ENCODE data around the gene BAIAP2L1.

BAIAP2L1 gene

GRCh38 chr7:98249106-98249505 is 151.8 kb downstream of the BAIAP2L1 start:
- TF ChIP-seq, protein P1, sequence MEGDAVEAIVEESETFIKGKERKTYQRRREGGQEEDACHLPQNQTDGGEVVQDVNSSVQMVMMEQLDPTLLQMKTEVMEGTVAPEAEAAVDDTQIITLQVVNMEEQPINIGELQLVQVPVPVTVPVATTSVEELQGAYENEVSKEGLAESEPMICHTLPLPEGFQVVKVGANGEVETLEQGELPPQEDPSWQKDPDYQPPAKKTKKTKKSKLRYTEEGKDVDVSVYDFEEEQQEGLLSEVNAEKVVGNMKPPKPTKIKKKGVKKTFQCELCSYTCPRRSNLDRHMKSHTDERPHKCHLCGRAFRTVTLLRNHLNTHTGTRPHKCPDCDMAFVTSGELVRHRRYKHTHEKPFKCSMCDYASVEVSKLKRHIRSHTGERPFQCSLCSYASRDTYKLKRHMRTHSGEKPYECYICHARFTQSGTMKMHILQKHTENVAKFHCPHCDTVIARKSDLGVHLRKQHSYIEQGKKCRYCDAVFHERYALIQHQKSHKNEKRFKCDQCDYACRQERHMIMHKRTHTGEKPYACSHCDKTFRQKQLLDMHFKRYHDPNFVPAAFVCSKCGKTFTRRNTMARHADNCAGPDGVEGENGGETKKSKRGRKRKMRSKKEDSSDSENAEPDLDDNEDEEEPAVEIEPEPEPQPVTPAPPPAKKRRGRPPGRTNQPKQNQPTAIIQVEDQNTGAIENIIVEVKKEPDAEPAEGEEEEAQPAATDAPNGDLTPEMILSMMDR (IDR thresholded peaks at IDR 0.05; ENCODE audit: low read depth, low read length), result no peak
- no peak overlapping the region for H3K4me3 ChIP-seq (ENCODE audit: low read depth, low read length)

DNA sequence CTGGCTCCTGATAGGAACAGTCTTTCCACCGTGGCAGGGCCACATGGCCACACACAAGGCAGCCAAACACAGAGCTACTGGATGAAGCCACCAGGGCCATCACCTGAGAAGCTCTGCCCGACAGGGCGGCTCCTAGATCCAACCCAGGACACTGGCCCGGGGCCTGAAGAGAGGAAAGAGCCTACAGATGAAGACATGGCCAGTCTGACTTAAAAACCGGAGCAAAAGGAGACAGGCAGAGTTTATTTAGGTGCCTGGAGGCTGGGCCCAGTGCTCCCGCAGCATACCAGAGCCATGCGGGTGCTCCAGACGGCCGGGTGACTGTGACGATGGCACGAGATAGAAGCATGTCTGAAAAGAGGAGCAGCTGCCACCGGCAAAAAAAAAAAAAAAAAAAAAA is 152.7 kb downstream of the BAIAP2L1 start:
- H3K4me3 ChIP-seq (ENCODE audit: low read depth, low read length), result no peak overlapping the region
- TF ChIP-seq, protein P1 (IDR thresholded peaks at IDR 0.05; ENCODE audit: low read depth, low read length), result no peak

GRCh38 chr7:98244871-98245270 is 156.0 kb downstream of the BAIAP2L1 start:
- TF ChIP-seq, protein P1 (IDR thresholded peaks at IDR 0.05; ENCODE audit: low read depth, low read length), result no peak
- no peak overlapping the region for H3K4me3 ChIP-seq (ENCODE audit: low read depth, low read length)

- no peak overlapping the region for H3K4me3 ChIP-seq (ENCODE audit: low read depth, low read length)
- TF ChIP-seq, protein P1 (IDR thresholded peaks at IDR 0.05; ENCODE audit: low read depth, low read length), result no peak
Observed at GRCh38 chr7:98242934-98243333, 158.0 kb downstream of the BAIAP2L1 start.

DNA sequence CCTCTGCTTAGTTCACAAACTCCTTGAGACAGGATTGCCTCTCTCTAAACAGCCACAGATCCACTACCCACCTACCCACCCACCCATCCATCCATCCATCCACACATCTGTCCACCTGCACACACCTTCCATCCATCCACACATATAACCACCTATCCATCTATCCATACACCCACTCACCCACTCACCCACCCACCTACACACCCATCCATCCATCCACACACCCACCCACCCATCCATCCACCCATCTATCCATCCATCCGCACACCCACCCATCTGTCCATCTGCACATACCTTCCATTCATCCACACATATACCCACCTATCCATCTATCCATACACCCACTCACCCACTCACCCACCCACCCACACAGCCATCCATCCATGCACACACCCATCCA is 158.5 kb downstream of the BAIAP2L1 start:
- TF ChIP-seq, protein P1 (IDR thresholded peaks at IDR 0.05; ENCODE audit: low read depth, low read length), result no peak
- H3K4me3 ChIP-seq (ENCODE audit: low read depth, low read length), result no peak overlapping the region

- TF ChIP-seq, protein P1 (IDR thresholded peaks at IDR 0.05; ENCODE audit: low read depth, low read length), result no peak
- H3K4me3 ChIP-seq (ENCODE audit: low read depth, low read length), result no peak overlapping the region
Observed at GRCh38 chr7:98241674-98242241, 159.1 kb downstream of the BAIAP2L1 start.

Data from WI38 (cell line).